DMS53 treated with DMSO at 0.1 percent for 48 hours (cell line): ENCODE data around the gene GUCA1A.

Source experiments
- DNase-seq: peaks from one replicate; lab custom pipeline; 2025; ENCODE audit not compliant: unreplicated experiment; lab: John Stamatoyannopoulos, UW

Gene GUCA1A

DNA sequence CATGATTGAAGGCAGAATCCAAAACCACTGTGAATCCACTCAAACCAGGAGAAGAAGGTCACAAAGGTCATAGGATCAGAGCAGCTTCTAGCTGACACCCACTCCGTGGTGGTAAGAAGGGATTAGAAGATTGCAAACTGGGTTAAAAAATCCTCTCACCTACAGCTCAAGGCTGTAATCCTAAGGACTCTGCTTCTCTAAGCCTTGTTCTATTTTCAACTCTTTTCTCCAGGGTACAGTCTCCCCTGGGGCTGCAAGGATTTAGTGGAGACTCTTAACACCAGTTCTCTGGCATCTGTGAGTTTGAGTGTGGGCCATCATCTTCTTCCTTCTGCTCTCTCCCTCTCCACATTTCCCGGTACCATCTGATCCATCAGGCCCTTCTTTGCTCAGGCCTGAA lies at the start of gene GUCA1A:
TSS of gene GUCA1A (plus strand) at position 264 of the 400 bp plus-strand sequence. CDS start 250 bp downstream, outside the sequence.
- no peak for DNase-seq

DNA sequence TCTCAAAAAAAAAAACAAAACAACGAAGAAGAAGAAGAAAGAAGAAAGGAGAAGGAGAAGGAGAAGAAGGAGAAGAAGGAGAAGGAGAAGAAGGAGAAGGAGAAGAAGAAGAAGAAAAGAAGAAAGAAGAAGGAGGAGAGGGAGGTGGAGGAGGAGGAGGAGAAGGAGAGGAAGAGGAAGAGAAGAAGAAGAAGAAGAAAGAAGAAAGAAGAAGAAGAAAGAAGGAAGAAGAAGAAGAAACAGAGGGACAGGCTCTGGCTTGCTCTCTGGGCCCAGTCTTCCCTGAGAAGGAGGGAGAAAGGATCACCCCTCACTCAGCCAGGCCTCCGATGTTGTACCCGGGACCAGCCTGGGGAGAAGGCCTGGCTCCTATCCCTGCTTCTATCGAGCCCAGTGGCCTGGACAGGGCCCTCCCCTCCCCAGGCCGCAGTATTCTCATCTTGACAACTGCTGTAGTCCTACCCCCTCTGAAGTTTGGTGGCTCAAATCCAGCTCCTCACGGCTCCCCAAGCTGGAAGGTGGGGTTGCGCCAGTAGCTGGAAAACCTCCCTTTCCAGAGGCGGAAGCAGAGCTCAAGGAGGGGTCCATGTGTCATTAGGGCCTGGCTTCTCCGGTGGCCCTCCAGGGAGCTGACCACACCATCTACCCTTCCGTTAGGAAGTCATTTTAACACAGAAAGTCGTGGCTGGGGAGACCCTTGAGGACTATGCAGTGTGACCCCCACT lies 49.6 kb upstream of the GUCA1A start:
- DNase-seq: no peak

DNA sequence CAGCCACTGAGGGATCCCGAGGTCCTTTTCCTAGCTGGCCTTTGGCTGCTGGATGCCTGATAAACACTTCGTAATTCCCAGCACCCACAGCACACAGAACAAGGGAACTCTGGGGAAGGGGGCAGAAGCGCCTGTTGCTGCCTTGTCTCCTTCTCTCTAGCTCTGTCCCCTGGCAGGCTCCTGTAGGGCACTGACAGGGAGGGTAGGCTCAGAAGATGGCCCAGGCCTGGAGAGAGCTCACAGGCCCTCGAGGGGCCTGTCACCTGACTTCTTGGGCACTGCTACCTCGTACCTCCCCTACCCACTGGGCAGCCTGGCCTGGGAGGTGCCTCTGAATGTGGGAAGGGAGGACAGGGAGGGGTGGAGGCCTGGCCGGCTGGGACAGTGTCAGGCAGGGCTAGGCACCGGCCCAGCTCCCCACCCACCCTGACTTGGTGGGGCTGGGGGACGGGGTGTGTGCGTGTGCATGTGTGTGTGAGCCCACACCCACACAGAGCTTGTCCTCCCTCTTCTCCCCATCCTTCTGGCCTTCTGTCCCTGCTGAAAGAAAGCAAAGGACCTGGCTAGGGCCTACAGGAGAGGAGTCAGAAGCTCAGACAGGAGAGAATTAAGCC lies 48.8 kb upstream of the GUCA1A start:
- DNase-seq: no peak

DNA sequence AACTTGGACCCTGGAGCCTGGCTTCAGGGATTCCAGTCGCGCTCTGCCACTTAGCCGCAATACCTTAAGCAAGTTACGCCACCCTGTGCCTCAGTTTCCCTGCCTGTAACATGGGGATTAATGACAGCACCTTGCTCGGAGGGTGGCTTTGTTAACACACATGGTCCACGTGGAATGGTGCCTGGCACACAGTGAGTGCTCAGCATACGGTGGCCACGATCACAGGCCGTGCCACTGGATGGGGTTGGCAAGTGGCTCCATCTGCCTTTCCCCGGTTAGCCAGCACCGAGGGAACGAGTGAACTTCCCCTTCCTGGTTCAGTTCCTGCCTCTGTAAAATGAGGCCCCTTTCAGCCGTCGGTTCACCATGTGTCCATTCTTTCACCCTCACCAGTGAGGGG lies 47.9 kb upstream of the GUCA1A start:
- DNase-seq: no peak

DNA sequence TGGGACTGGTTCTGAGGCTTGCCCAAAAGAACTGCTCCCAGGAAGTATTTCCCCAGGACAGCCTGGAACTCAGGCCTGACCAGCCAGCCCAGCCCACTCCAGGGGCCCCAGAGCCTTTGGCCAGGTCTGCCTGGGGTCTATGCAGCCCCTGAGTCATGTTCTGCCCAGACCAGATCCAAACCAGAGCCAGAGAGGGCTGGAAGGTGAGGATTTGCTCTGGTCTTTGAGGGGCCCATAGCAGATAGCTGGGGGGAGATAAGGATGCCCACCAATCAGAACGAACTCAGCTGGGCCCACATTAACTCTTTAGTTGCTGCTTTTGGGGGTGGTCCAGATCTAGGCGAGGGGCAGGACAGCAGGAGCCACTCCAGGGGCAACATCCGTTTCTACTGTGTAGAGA lies 47.5 kb upstream of the GUCA1A start:
- no peak for DNase-seq

DNA sequence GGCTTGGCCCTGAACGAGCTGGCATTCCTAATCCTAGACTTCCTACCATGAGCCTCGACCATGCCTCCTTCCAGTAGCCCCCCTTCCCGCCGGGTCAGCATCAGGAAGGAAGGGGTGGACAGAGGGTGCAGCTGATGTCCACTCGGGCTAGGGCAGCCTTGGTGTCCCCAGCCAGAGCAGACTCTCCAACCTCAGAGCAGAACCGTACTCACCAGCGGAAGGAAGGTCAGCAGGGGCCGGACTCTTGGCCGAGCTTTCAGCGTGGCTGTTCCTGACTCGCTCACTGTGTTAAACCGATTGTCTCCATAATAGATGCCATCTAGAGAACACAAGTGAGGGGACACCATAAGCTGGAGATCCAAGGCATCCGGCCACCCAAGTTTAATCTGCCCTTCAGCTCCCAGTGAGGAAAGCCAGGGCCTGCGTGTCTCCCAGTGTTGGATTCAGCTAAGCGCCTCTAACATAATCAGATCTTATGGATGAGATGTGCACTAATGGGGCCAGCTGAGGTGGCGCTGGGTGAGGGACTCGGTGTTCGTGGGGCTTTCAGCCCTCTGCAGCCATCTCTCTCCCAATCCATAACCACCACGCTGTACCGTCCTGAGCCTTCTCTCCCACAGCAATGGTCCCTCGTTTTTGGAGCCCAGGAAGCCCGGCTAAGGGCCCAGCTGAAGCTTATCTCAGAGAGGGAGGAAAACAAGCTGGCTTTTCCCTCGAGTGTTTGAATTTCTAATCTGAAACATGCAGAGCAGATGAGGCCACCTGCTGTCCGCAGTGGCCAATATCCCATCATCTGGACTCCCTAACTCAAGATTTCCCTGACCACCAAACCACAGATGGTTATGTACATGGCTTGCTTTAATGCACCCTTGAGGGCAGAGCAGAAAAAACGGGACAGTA lies 44.5 kb upstream of the GUCA1A start:
- DNase-seq: no peak

DNA sequence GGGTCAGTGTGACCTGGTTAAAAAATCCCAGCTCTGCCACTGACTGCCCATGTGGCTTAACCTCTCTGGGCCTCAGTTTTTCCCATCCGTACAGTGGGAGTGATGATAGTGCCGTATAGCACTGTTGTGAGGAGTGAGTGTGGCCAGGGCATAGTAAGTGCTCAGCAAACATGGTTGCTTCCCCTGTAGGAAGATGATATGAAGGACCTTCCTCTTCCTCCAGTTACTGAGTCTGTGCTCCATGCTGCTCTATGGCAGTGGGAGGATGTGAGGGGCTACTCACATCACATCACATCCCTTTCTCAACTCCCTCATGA lies 43.8 kb upstream of the GUCA1A start:
- no peak for DNase-seq

DNA sequence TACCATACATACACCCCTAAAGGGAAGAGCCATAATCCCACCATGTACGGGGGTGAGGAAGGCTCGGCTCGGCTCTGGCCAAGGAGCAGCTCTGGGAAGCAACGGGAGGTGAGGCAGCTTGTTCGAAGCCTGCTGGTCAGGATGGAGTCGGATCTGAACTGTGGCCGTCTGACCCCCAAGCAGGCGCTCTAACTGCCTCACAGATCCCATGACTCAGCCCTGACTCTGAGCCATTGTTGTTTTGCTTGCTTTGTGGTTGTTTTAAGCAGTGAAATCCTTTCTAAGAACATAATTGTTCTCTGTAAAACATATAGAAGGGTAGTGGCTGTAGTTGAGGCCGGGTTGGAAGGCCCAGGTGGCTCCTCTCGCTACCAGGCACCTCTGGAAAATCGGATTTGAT lies 41.6 kb upstream of the GUCA1A start:
- DNase-seq: no peak

DNA sequence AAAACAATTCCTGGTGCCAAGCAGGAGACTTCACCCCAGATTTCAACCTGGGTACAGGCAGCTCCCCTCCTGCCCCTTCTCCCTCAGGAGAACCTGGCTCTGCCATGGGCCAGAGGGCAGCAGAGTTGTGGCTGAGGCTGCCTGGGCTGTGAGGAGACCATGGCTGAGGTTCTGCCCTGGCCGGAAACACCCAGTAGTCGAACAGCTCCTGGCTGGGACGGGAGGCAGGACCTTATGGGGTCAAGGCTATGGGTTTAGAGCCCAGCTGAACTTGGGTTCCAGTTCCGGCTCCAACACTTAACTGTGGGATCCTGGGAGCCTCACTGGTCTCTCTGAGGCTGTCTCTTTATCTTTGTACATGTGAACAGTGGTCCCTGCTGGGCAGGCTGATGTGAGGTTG lies 39.2 kb upstream of the GUCA1A start:
- DNase-seq: no peak

DNA sequence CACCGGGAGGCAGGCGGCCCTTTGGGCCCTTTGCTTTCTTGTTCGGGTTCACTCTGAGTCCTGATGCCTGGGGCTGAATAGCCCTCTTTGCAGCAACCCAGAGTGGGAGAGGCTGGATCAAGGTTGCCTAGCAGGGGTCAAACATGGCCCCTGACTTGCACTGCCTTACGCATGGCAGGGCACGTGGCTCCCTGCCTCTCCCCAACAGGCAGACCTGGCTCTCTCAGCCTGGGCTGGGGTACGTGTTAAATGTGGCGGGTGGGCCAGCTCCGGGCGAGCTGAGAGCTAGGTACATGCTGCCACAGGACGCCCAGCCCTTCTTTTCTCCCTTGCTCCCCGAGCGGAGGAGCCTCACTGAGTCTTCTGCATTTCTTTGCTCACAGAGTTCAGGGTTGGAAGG lies 38.0 kb upstream of the GUCA1A start:
- no peak for DNase-seq

DNA sequence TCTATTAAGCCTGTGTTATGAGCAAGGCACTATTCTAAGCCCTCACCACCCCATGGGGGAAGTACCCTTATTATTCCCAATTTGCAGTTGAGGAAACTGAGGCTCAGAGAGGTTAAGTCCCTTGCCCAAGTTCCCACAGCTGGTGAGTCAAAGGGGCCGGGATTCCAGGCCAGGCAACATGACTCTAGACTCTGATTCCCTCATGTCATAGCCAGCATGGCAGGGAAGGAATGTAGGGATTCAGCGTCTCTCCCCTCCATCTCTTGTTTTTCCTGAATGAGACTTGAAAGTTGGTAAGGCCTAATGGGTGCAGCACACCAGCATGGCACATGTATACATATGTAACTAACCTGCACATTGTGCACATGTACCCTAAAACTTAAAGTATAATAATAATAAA lies 37.4 kb upstream of the GUCA1A start:
- DNase-seq: no peak

DNA sequence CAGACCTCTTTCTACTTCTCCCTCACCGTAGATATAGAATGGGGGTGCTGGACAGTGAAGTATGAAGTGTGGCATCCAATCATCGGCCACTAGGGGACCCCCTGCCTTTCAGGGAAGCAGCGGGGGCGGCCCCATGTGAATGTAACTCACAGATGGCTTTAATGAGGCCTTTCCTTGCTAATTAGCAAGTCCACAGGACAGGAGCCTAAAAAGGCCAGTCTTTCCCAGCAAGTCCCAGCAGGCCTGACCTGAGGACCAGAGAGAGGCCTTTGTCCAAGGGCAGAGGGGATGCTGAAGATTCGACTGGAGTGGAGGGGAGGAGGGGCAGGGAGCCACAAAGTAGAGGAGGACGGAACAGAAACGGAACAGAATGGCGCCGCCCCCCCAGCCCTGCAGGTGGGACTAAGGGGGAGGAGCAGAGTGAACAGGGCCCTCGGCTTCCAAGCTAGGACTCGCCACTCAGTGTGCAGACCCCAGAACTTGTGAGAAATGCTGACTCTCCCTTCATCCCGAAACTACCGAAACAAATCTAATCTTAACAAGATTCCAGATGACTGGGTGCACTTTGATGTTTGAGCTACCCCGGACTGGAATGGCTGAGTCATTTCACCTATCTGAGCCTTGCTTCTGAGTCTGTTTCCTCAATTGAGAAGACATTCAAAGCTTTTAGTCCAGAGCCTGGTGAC lies 36.5 kb upstream of the GUCA1A start:
- DNase-seq: no peak

DNA sequence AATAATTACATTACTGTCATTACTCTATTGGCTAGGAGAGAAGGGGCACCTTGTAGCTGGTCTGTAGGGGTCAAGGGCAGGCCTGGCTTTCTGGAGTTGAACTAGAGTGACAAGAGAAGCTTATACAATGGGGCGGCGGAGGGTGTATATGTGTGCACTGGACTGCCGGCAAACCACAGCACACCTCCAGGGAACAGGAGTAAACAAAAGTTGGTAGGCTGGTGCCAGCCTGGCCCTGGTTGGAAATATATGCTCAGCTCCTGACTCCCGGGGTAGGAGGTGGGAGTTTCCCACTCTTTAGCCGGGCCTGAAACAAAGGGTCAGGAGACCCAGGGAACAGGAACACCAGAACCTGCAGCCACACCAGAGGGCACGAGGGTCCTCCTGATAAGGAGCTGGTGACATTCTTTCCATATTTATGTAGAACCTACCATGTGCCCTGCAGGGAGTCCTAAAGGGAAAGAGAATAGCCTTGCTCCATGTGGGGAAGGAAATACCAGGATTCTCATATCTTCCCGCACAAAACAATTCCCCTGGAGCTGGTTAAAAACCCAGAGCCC lies 35.9 kb upstream of the GUCA1A start:
- DNase-seq: no peak

DNA sequence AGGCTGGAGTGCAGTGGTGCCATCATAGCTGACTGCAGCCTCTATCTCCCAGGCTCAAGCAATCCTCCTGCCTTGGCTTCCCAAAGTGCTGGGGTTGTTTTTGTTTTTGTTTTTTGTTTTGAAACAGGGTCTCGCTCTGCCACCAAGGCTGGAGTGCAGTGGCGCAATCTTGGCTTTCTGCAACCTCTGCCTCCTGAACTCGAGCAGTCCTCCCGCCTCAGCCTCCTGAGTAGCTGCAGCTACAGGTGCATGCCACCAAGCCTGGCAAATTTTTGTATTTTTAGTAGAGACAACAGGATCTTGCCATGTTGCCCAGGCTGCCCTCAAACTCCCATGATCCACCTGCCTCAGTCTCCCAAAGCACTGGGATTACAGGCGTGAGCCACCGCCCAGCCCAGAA lies 35.0 kb upstream of the GUCA1A start:
- no peak for DNase-seq

DNA sequence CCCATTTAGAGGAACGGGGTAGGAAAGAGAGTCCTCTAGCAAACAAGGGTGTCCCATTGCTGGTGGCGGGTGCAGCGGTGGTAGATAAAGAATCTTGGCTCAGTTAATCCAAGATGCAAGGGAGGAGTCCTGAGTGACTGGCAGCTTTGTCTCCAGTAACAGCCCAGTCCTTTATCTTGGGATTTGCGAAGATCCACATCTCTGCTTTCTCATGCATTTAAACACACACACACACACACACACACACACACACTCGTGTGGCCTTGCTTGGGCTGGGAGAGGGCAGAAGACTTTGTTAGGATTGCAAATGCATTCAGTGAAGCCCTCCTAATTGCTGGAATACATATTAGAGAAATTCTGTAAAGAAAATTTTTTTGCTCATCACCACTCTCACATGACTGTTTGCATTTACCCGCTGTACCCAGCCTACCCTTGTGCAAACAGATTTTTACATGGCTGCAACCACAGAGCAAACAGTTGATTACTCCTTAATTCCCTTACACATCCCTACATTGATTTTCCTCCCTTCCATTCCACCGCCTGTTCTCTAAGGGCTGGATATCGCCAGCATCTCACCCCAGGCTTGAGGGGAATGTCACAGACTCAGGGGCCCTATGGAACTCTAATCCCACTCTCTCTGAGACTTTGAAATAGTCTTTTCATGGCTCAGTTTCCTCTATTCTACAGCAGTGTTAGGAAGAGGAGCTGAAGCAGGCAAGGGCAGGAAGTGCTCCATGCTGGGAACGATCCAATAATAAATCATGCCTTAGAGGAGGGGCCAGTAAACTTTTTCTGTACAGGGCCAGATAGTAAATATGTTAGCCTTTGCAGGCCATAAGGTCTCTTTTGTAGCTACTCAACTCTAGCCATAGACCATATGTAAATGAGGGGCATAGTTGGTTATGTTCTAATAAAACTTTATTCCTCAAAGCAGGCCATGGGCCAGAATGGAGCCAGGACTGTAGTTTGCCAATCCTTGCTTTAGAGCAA lies 34.2 kb upstream of the GUCA1A start:
- DNase-seq: no peak

DNA sequence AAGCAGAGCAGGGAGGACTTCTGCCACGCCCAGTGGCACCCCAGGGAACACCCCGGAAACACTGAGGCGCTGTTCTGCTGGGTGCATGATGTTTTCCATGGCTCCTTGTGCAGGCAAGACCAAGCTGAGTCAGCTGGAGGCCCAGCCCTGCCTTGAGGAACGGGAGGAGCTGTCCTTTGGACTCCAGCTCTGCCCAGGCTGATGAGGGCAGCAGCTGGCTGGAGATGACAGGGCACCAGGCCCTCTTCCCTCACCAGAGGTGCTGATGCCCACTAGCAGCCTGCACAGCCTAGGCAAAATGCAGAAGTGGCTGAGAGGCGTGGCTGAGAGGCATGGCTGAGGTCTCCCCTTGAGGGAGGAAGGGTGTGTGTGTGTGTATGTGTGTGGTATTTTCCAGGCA lies 33.1 kb upstream of the GUCA1A start:
- no peak for DNase-seq

DNA sequence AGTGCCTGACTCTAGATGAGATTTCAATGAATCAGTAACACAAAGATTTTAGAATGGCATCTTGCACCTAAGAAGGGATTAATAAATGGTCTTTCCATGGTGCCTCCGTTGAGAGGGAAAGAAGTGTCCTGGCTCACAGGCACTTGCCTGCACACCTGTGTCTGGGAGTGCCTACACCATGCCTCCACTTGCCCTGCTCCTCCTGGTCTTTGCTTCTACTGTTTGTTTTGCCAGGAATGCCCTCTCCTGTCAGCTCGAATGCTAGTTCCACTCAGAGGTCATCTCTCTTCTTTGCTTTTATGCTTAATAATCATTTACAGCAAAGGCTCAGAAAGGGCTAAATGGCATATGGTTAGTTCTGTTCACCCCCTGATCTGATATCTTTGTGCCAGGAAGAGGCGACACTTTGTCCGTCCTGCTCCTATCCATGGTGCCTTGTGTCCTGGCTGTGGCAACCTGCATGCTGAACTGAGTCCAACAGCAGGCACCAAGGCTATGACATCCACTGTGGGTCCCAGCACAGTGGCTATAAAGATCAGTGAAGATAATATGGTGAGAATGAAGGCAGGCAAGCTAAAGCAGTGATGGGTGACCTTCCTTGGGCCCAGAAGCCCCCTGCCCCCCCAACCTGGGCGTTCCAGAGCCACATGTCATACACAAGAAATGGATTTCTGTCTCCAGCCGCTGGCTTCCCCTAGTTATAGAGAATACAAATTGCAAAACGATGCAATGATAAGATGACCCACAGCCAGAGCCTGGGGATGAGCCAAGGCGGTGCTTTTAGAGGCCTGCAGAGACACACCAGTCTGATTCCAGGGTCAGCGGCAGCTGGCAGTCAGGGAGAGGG lies 32.2 kb upstream of the GUCA1A start:
- DNase-seq: no peak

DNA sequence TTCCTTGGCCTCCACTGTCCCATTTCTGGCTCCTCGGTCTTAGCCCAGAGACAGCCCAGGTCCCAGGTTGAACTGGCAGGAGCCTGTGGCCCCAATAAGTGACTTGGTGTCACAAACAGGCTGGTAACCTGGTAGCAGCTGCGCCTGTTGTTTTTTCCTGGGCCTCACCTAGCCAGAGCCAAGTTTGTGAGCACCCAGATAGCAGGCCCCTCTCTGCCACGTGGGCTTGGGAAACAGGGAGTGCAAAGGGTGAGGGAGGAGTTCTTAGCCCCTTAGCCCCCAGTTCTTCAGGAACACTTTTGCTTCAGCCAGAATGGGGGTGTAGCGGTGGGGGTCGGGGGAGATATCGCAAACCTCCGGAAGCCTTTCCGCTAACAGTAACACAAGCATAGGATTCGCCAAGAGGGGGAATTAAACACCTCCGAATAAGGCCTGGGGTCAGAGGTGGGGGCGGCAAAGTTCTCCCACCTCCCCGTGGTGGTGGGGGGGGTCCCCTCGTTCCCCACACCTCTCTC lies 31.5 kb upstream of the GUCA1A start:
- DNase-seq: no peak
